Parathyroid adenoma (tissue), 2 donors: ENCODE results near the gene MBOAT1.

Experiments used
- H2AFZ ChIP-seq: fragments of 300-600 bp; sonication (generic); one replicate; pipeline ENCODE4 v1.7.0; 2017; ENCODE audit warnings: antibody characterized with exemption, mild to moderate bottlenecking
- H3K27ac ChIP-seq: fragments of 300-600 bp; sonication (generic); one replicate; pipeline ENCODE4 v1.7.0; 2017
- H3K27me3 ChIP-seq: fragments of 300-600 bp; sonication (generic); one replicate; pipeline ENCODE4 v1.7.0; 2017; ENCODE audit warnings: low read length; ENCODE audit not compliant: control insufficient read depth, insufficient read depth
- H3K36me3 ChIP-seq: fragments of 300-600 bp; sonication (generic); one replicate; pipeline ENCODE4 v1.7.0; 2017; ENCODE audit warnings: low read length; ENCODE audit not compliant: control insufficient read depth, insufficient read depth
- H3K4me1 ChIP-seq: fragments of 300-600 bp; sonication (generic); one replicate; pipeline ENCODE4 v1.7.0; 2017; ENCODE audit warnings: control low read depth
- H3K4me2 ChIP-seq: fragments of 300-600 bp; sonication (generic); one replicate; pipeline ENCODE4 v1.7.0; 2017; ENCODE audit warnings: low read length
- H3K4me3 ChIP-seq: fragments of 300-600 bp; sonication (generic); one replicate; pipeline ENCODE4 v1.7.0; 2017; ENCODE audit warnings: low read depth, low read length
- H3K79me2 ChIP-seq: fragments of 300-600 bp; sonication (generic); one replicate; pipeline ENCODE4 v1.7.0; 2017; ENCODE audit warnings: control low read depth
- H3K9ac ChIP-seq: fragments of 300-600 bp; sonication (generic); one replicate; pipeline ENCODE4 v1.7.0; 2017; ENCODE audit warnings: mild to moderate bottlenecking
- H3K9me3 ChIP-seq: fragments of 300-600 bp; sonication (generic); one replicate; pipeline ENCODE4 v1.7.0; 2017; ENCODE audit warnings: low read length; ENCODE audit not compliant: control insufficient read depth
- CTCF ChIP-seq: fragments of 300-600 bp; sonication (generic); IDR thresholded peaks from one replicate; pipeline ENCODE4 v1.7.0; 2017; ENCODE audit warnings: antibody characterized with exemption, mild to moderate bottlenecking
- donor health status: primary hyperparathyroidism.

Gene MBOAT1

GRCh38 chr6:20170455-20171148 is 41.7 kb downstream of the MBOAT1 start:
- Histone ChIP-seq H3K4me3 (no peak overlapping the region), H3K27me3 (no peaks in the 10 kb centered on the region), H3K36me3 (no peaks in the 10 kb centered on the region), H3K4me2 (no peak overlapping the region), H3K9me3 (no peaks in the 10 kb centered on the region), H3K79me2 (no peaks in the 10 kb centered on the region), H3K9ac (no peak overlapping the region), H3K4me1 (no peaks in the 10 kb centered on the region), H3K27ac (no peak overlapping the region), H2AFZ (no peak overlapping the region)
- TF ChIP-seq CTCF = no peak

GRCh38 chr6:20169786-20170185 is 42.5 kb downstream of the MBOAT1 start:
- Histone ChIP-seq H3K79me2 (no peaks in the 10 kb centered on the region), H3K4me1 (no peaks in the 10 kb centered on the region), H3K27me3 (no peaks in the 10 kb centered on the region), H3K4me2 (no peak overlapping the region), H3K27ac (no peak overlapping the region), H3K4me3 (no peak overlapping the region), H3K9me3 (no peaks in the 10 kb centered on the region), H2AFZ (no peak overlapping the region), H3K9ac (no peak overlapping the region), H3K36me3 (no peaks in the 10 kb centered on the region)
- no peak for TF ChIP-seq CTCF

GRCh38 chr6:20169119-20169557 is 43.1 kb downstream of the MBOAT1 start:
- H3K4me2 ChIP-seq = no peak overlapping the region
- H3K79me2 ChIP-seq = no peaks in the 10 kb centered on the region
- H2AFZ ChIP-seq = no peak overlapping the region
- H3K27ac ChIP-seq = no peak overlapping the region
- TF ChIP-seq CTCF = no peak
- no peak overlapping the region for H3K9ac ChIP-seq
- H3K4me1 ChIP-seq = no peaks in the 10 kb centered on the region
- no peak overlapping the region for H3K4me3 ChIP-seq
- no peaks in the 10 kb centered on the region for H3K36me3 ChIP-seq
- no peaks in the 10 kb centered on the region for H3K27me3 ChIP-seq
- no peaks in the 10 kb centered on the region for H3K9me3 ChIP-seq

GRCh38 chr6:20168690-20169089 is 43.6 kb downstream of the MBOAT1 start:
- Histone ChIP-seq H3K79me2 (no peaks in the 10 kb centered on the region), H3K36me3 (no peaks in the 10 kb centered on the region), H2AFZ (no peak overlapping the region), H3K4me1 (no peaks in the 10 kb centered on the region), H3K4me2 (no peak overlapping the region), H3K9me3 (no peaks in the 10 kb centered on the region), H3K9ac (no peak overlapping the region), H3K27ac (no peak overlapping the region), H3K4me3 (no peak overlapping the region), H3K27me3 (no peaks in the 10 kb centered on the region)
- no peak for TF ChIP-seq CTCF

- Histone ChIP-seq H3K4me3 (no peak overlapping the region), H3K4me1 (no peaks in the 10 kb centered on the region), H3K4me2 (no peak overlapping the region), H3K36me3 (no peaks in the 10 kb centered on the region), H3K9ac (no peak overlapping the region), H3K27me3 (no peaks in the 10 kb centered on the region), H3K9me3 (no peaks in the 10 kb centered on the region), H3K79me2 (no peaks in the 10 kb centered on the region), H3K27ac (no peak overlapping the region), H2AFZ (no peak overlapping the region)
- TF ChIP-seq CTCF = no peak
Observed at GRCh38 chr6:20167601-20168000, 44.7 kb downstream of the MBOAT1 start.
